Measurements from ENCODE around the gene ANKRD44.
A peak's percentile ranks its signal among the peaks of the same experiment; 100 is the strongest.

- TF ChIP-seq GATA3 (IDR thresholded peaks at IDR 0.05; ENCODE audit: low read depth, low read length) (peak; percentile 86), GATA2 (IDR thresholded peaks at IDR 0.05; ENCODE audit: low read depth, low read length) (peak; percentile 29; the same call in 1 of the 2 replicates)
Observed at GRCh38 chr2:197086500-197086899, 224.1 kb downstream of the ANKRD44 start.
